ENCODE results near the gene TMEM135.
"Not testable (repeated sequence)": the region's sequence is repeated elsewhere in the genome, so short reads cannot be mapped to it uniquely, and the experiment has no call there.

Gene TMEM135

DNA sequence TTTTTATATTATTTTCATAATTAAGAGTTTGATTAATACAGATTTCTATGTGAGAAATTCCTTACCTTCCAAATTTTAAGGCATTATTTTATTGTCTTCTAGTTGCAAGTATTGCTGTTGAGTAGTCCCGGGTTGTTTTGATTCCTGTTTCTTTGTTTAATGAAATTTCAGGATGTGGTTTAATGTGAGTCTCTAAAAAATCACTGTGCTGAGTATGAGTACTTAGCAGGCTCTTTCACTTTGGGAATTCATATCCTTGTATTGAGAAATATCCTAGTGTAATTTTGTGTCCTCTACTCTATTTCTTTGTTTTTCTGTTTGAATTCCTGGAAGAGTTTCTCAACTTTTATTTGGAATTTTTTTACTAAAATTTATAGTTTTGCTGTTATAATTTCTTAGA lies 113.2 kb downstream of the TMEM135 start:
- peaks cover 5% of the 10 kb centered on the region; the same call in 1 of the 2 replicates for H3K4me1 ChIP-seq (ENCODE audit: insufficient read depth, low read length)
- H3K9ac ChIP-seq (ENCODE audit: low read depth, low read length), result no peak overlapping the region
- no peaks in the 10 kb centered on the region for H3K36me3 ChIP-seq (ENCODE audit: insufficient read depth, low read length)
- no peaks in the 10 kb centered on the region for H3K9me3 ChIP-seq (ENCODE audit: control insufficient read depth, insufficient read depth, low read length)

- H3K9ac ChIP-seq (ENCODE audit: low read depth, low read length), result no peak overlapping the region
- no peaks in the 10 kb centered on the region for H3K9me3 ChIP-seq (ENCODE audit: control insufficient read depth, insufficient read depth, low read length)
- H3K4me1 ChIP-seq (ENCODE audit: insufficient read depth, low read length), result peaks cover 1% of the 10 kb centered on the region; the same call in 1 of the 2 replicates
- H3K36me3 ChIP-seq (ENCODE audit: insufficient read depth, low read length), result no peaks in the 10 kb centered on the region
Observed at GRCh38 chr11:87154246-87154645, 116.5 kb downstream of the TMEM135 start.

- Histone ChIP-seq H3K9ac (ENCODE audit: low read depth, low read length) (no peak overlapping the region), H3K4me1 (ENCODE audit: insufficient read depth, low read length) (no peaks in the 10 kb centered on the region), H3K9me3 (ENCODE audit: control insufficient read depth, insufficient read depth, low read length) (no peaks in the 10 kb centered on the region), H3K36me3 (ENCODE audit: insufficient read depth, low read length) (no peaks in the 10 kb centered on the region)
Observed at GRCh38 chr11:87156970-87157369, 119.2 kb downstream of the TMEM135 start.

- not testable (repeated sequence) for H3K4me1 ChIP-seq (ENCODE audit: insufficient read depth, low read length); H3K36me3 ChIP-seq (ENCODE audit: insufficient read depth, low read length); H3K9ac ChIP-seq (ENCODE audit: low read depth, low read length); H3K9me3 ChIP-seq (ENCODE audit: control insufficient read depth, insufficient read depth, low read length)
Observed at GRCh38 chr11:87169076-87169475, 131.3 kb downstream of the TMEM135 start.

DNA sequence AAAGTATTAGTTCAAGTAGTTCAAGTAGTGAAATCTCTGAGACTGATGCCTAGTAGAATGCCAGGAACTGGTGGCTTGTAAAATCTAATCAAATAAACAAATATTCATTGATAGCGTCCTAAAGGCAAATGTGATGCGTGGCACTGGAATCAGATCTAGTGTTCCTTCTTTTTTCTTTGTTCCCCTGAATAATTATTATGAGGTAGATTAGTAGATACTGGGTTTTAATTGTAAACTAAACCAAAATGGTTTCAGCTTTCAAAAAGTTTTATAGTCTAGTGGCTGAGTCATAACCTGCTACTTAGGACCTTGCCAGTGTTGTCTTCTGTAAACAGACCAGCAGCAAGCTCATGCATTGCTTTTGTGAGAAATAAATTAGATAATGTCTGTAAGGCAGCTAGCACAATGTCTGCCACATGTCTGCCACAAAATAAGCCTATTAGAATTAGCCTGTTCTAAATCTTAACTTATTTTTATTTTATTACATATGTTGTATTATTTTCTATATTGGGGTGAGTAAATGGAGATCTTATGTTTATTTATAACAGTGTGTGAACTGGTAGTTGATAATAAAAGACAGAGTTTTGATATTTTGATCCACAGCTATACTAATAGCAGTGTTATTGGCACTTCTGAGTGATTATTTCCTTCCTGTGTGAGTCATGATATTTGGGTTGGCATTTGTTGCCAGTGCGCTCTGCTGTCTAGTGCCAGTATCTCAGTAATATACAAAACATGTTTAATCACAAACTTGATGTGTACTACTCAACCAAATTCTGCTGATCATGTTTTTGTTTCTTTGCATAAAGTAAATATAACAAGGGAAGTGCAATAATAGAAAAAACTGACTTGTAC lies 135.7 kb downstream of the TMEM135 start:
- peaks cover 6% of the 10 kb centered on the region; the same call in 1 of the 2 replicates for H3K4me1 ChIP-seq (ENCODE audit: insufficient read depth, low read length)
- no peak overlapping the region for H3K9ac ChIP-seq (ENCODE audit: low read depth, low read length)
- H3K9me3 ChIP-seq (ENCODE audit: control insufficient read depth, insufficient read depth, low read length), result peaks cover 3% of the 10 kb centered on the region; the same call in 1 of the 2 replicates
- no peaks in the 10 kb centered on the region for H3K36me3 ChIP-seq (ENCODE audit: insufficient read depth, low read length)

DNA sequence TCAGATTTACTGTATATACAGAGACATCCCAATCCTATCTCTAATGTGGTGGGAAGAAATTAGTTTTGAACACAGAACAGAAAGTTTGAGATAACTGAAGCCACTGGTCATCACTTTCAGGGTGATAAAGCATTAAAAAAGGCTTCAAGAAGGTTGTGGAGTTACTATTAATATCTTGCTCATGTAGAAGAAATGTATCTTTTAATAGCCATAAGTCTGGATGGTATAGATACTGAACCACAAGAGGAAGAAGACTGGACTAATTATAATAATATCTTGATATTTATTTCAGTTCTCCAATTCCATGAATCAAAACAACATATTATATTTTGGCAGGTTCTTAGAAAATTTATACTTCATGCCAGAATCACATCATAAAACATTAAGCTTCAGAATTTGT lies 137.1 kb downstream of the TMEM135 start:
- Histone ChIP-seq H3K9ac (ENCODE audit: low read depth, low read length) (no peak overlapping the region), H3K4me1 (ENCODE audit: insufficient read depth, low read length) (peaks cover 6% of the 10 kb centered on the region; the same call in 1 of the 2 replicates), H3K9me3 (ENCODE audit: control insufficient read depth, insufficient read depth, low read length) (peaks cover 3% of the 10 kb centered on the region; the same call in 1 of the 2 replicates), H3K36me3 (ENCODE audit: insufficient read depth, low read length) (no peaks in the 10 kb centered on the region)

DNA sequence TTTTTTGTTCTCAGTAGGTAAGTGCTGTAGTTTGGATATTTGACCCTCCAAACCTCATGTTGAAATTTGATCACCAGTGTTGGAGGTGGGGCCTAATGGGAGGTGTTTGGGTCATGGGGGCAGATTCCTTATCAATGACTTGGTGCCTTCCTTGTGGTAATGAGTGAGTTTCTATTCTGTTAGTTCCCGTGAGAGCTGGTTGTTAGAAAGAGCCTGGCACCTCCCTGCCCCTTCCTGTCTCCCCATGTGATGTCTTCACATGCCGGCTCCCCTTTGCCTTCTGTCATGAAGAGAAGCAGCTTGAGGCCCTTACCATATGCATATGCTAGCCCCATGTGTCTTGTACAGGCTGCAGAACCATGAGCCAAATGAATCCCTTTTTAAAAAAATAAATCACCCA lies 138.3 kb downstream of the TMEM135 start:
- Histone ChIP-seq H3K36me3 (ENCODE audit: insufficient read depth, low read length) (no peaks in the 10 kb centered on the region), H3K9ac (ENCODE audit: low read depth, low read length) (no peak overlapping the region), H3K9me3 (ENCODE audit: control insufficient read depth, insufficient read depth, low read length) (peaks cover 3% of the 10 kb centered on the region; the same call in 1 of the 2 replicates), H3K4me1 (ENCODE audit: insufficient read depth, low read length) (peaks cover 6% of the 10 kb centered on the region; the same call in 1 of the 2 replicates)

- H3K9me3 ChIP-seq (ENCODE audit: control insufficient read depth, insufficient read depth, low read length), result peaks cover 3% of the 10 kb centered on the region; the same call in 1 of the 2 replicates
- no peaks in the 10 kb centered on the region for H3K36me3 ChIP-seq (ENCODE audit: insufficient read depth, low read length)
- H3K9ac ChIP-seq (ENCODE audit: low read depth, low read length), result no peak overlapping the region
- H3K4me1 ChIP-seq (ENCODE audit: insufficient read depth, low read length), result peaks cover 6% of the 10 kb centered on the region; the same call in 1 of the 2 replicates
Observed at GRCh38 chr11:87179621-87180020, 141.9 kb downstream of the TMEM135 start.

GRCh38 chr11:87180742-87181141 lies 143.0 kb downstream of the TMEM135 start:
- H3K4me1 ChIP-seq (ENCODE audit: insufficient read depth, low read length), result peaks cover 6% of the 10 kb centered on the region; the same call in 1 of the 2 replicates
- H3K9ac ChIP-seq (ENCODE audit: low read depth, low read length), result no peak overlapping the region
- H3K36me3 ChIP-seq (ENCODE audit: insufficient read depth, low read length), result no peaks in the 10 kb centered on the region
- H3K9me3 ChIP-seq (ENCODE audit: control insufficient read depth, insufficient read depth, low read length), result peaks cover 3% of the 10 kb centered on the region; the same call in 1 of the 2 replicates

DNA sequence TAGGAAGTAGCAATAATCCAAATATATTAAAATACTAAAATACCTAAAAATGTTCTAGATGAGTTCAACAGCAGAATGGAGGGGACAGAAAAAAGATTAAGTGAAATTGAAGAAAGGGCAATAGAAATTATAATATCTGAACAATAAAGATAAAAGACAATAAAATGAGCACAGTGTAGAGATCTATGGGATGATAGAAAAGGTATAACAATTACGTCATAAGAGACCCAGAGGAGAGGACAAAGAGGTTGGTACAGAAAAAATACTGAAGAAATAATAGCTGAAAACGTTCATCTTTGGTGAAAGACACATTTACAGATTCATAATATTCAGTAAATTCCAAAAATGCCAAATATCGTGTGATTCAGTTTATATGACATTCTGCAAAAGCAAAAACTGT lies 143.4 kb downstream of the TMEM135 start:
- peaks cover 5% of the 10 kb centered on the region; the same call in 1 of the 2 replicates for H3K4me1 ChIP-seq (ENCODE audit: insufficient read depth, low read length)
- peaks cover 3% of the 10 kb centered on the region; the same call in 1 of the 2 replicates for H3K9me3 ChIP-seq (ENCODE audit: control insufficient read depth, insufficient read depth, low read length)
- no peaks in the 10 kb centered on the region for H3K36me3 ChIP-seq (ENCODE audit: insufficient read depth, low read length)
- H3K9ac ChIP-seq (ENCODE audit: low read depth, low read length), result no peak overlapping the region

DNA sequence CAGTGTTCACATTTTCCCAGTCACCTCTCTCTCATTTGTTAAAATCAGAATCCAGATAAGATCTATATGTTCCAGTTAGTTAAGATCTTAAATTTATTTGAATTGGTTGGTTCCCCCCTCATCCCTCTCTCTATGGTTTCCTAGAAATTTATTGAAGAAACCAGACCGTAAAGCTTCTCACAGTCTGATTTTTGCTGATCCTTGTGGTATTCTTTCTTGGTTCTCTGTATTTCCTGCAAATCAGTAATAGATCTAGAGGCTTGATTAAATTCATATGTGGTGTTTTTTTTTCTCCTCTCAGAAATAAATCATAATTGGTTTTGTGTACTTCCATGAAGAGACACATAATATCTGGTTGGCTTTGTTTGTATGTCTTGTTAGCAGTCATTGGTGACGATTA lies 147.5 kb downstream of the TMEM135 start:
- Histone ChIP-seq H3K9ac (ENCODE audit: low read depth, low read length) (no peak overlapping the region), H3K36me3 (ENCODE audit: insufficient read depth, low read length) (no peaks in the 10 kb centered on the region), H3K9me3 (ENCODE audit: control insufficient read depth, insufficient read depth, low read length) (no peaks in the 10 kb centered on the region), H3K4me1 (ENCODE audit: insufficient read depth, low read length) (no peaks in the 10 kb centered on the region)

- Histone ChIP-seq H3K4me1 (ENCODE audit: insufficient read depth, low read length) (no peaks in the 10 kb centered on the region), H3K36me3 (ENCODE audit: insufficient read depth, low read length) (no peaks in the 10 kb centered on the region), H3K9ac (ENCODE audit: low read depth, low read length) (no peak overlapping the region), H3K9me3 (ENCODE audit: control insufficient read depth, insufficient read depth, low read length) (no peaks in the 10 kb centered on the region)
Observed at GRCh38 chr11:87187076-87187475, 149.3 kb downstream of the TMEM135 start.

GRCh38 chr11:87187930-87188329 lies 150.2 kb downstream of the TMEM135 start:
- H3K9me3 ChIP-seq (ENCODE audit: control insufficient read depth, insufficient read depth, low read length), result no peaks in the 10 kb centered on the region
- no peak overlapping the region for H3K9ac ChIP-seq (ENCODE audit: low read depth, low read length)
- H3K4me1 ChIP-seq (ENCODE audit: insufficient read depth, low read length), result no peaks in the 10 kb centered on the region
- no peaks in the 10 kb centered on the region for H3K36me3 ChIP-seq (ENCODE audit: insufficient read depth, low read length)

- H3K9ac ChIP-seq (ENCODE audit: low read depth, low read length); H3K36me3 ChIP-seq (ENCODE audit: insufficient read depth, low read length); H3K9me3 ChIP-seq (ENCODE audit: control insufficient read depth, insufficient read depth, low read length); H3K4me1 ChIP-seq (ENCODE audit: insufficient read depth, low read length): not testable (repeated sequence)
Observed at GRCh38 chr11:87188396-87188795, 150.7 kb downstream of the TMEM135 start.

DNA sequence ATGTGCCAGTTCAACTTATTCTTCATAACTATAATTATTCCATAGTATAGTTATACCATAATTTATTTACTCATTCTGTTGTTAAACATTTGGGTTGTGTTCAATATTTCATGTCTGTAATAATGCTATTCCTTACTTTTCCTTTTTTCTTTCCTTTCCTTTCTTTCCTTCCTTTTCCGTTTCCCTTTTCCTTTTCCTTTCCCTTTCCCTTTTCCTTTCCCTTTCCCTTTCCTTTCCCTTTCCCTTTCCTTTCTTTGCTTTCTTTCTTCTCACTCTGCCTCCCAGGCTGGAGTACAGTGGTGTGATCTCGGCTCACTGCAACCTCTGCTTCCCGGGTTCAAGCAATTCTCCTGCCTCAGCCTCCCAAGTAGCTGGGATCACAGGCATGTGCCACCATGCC lies 151.2 kb downstream of the TMEM135 start:
- H3K9me3 ChIP-seq (ENCODE audit: control insufficient read depth, insufficient read depth, low read length); H3K9ac ChIP-seq (ENCODE audit: low read depth, low read length); H3K36me3 ChIP-seq (ENCODE audit: insufficient read depth, low read length); H3K4me1 ChIP-seq (ENCODE audit: insufficient read depth, low read length): not testable (repeated sequence)
